ENCODE results near the gene B4GALT4.

- TF ChIP-seq POLR2A (IDR thresholded peaks at IDR 0.05) (no peak), CTCF (IDR thresholded peaks at IDR 0.05 in 4 of 5, conservative IDR thresholded peaks at IDR 0.05 in 1 of 5) (no peak)
These were observed 55.7 kb downstream of the B4GALT4 start for GRCh38 chr3:119184796-119185570.
